WTC11 (cell line): ENCODE results near the gene KIF22. TPM values are rescaled to one million over a fixed set of nuclear protein-coding genes. Genes with fewer than 3 reads are reported as not detected.

ENCODE experiments used
- ATAC-seq: fragments of 200-7000 bp; cut with Tn5 transposase; 2 replicates; pipeline ENCODE4 v1.10.0; 2021; ENCODE audit warnings: mild to moderate bottlenecking, moderate library complexity
- CTCF ChIA-PET: fragments of 300-600 bp; sonication (Branson Sonifier 250); formaldehyde crosslinking; loops from one replicate; lab custom pipeline; 2021; ENCODE audit warnings: antibody characterized with exemption; lab: Charles Lee
- POLR2A ChIA-PET: fragments of 350-600 bp; sonication (Branson Sonifier 250); formaldehyde crosslinking; loops from one replicate; lab custom pipeline; 2021; ENCODE audit warnings: antibody characterized with exemption; lab: Charles Lee
- DNase-seq: peaks from one replicate; pipeline ENCODE4 v3.0.0; 2021; ENCODE audit warnings: low spot score
- H3K27ac Mint-ChIP-seq: 2 replicates; pipeline ENCODE4 v1.8.0; 2021; ENCODE audit warnings: mixed read lengths
- H3K27me3 Mint-ChIP-seq: 2 replicates; pipeline ENCODE4 v1.8.0; 2021; ENCODE audit warnings: low read depth, mild to moderate bottlenecking, moderate library complexity, mixed read lengths
- H3K36me3 Mint-ChIP-seq: 2 replicates; pipeline ENCODE4 v1.8.0; 2021; ENCODE audit warnings: mixed read lengths
- H3K4me1 Mint-ChIP-seq: 2 replicates; pipeline ENCODE4 v1.8.0; 2022; ENCODE audit warnings: mixed read lengths
- H3K4me3 Mint-ChIP-seq: 2 replicates; pipeline ENCODE4 v1.8.0; 2021; ENCODE audit warnings: mild to moderate bottlenecking, moderate library complexity, mixed read lengths
- H3K9me3 Mint-ChIP-seq: 2 replicates; pipeline ENCODE4 v1.8.0; 2021; ENCODE audit warnings: mixed read lengths
- ATF3 ChIP-seq: sonication (generic); formaldehyde crosslinking; conservative IDR thresholded peaks from 2 replicates; pipeline ENCODE4 v1.8.1; 2022; ENCODE audit warnings: mild to moderate bottlenecking, missing genetic modification reagents
- ATF6 ChIP-seq: sonication (generic); formaldehyde crosslinking; IDR thresholded peaks from 2 replicates; pipeline ENCODE4 v1.8.1; 2023; ENCODE audit warnings: mild to moderate bottlenecking, missing genetic modification reagents
- CTCF ChIP-seq: fragments of 200-600 bp; IDR thresholded peaks from 2 replicates; pipeline ENCODE4 v1.8.0; 2022; ENCODE audit warnings: antibody characterized with exemption
- E2F4 ChIP-seq: sonication (generic); formaldehyde crosslinking; IDR thresholded peaks from 2 replicates; pipeline ENCODE4 v1.8.1; 2022; ENCODE audit warnings: low read depth, mild to moderate bottlenecking, moderate library complexity, missing genetic modification reagents, borderline replicate concordance
- EMX1 ChIP-seq: fragments of 250-450 bp; sonication (Bioruptor Pico); IDR thresholded peaks from 2 replicates; pipeline ENCODE4 v1.8.0; 2021; ENCODE audit warnings: mild to moderate bottlenecking
- ETV6 ChIP-seq: sonication (generic); formaldehyde crosslinking; IDR thresholded peaks from 2 replicates; pipeline ENCODE4 v1.8.1; 2022; ENCODE audit warnings: mild to moderate bottlenecking, missing genetic modification reagents
- GABPB1 ChIP-seq: sonication (generic); formaldehyde crosslinking; IDR thresholded peaks from 2 replicates; pipeline ENCODE4 v1.8.1; 2023; ENCODE audit warnings: mild to moderate bottlenecking, missing genetic modification reagents
- HMGXB4 ChIP-seq: sonication (generic); formaldehyde crosslinking; IDR thresholded peaks from 2 replicates; pipeline ENCODE4 v1.8.1; 2023; ENCODE audit warnings: mild to moderate bottlenecking, moderate library complexity, missing genetic modification reagents
- MLX ChIP-seq: sonication (generic); formaldehyde crosslinking; IDR thresholded peaks from 2 replicates; pipeline ENCODE4 v1.8.1; 2023; ENCODE audit warnings: mild to moderate bottlenecking, missing genetic modification reagents, moderate library complexity
- MXD4 ChIP-seq: fragments of 250-450 bp; sonication (Bioruptor Pico); IDR thresholded peaks from 2 replicates; pipeline ENCODE4 v1.8.0; 2021; ENCODE audit warnings: mild to moderate bottlenecking, moderate library complexity, borderline replicate concordance
- NFATC4 ChIP-seq: fragments of 250-450 bp; sonication (Bioruptor Pico); IDR thresholded peaks from 2 replicates; pipeline ENCODE4 v1.9.0; 2021; ENCODE audit warnings: mild to moderate bottlenecking
- NFE2L1 ChIP-seq: sonication (generic); formaldehyde crosslinking; IDR thresholded peaks from 2 replicates; pipeline ENCODE4 v1.8.1; 2023; ENCODE audit warnings: missing genetic modification reagents
- PRDM15 ChIP-seq: sonication (generic); formaldehyde crosslinking; IDR thresholded peaks from 2 replicates; pipeline ENCODE4 v1.8.0; 2022; ENCODE audit warnings: missing genetic modification reagents
- TEAD1 ChIP-seq: sonication (generic); formaldehyde crosslinking; IDR thresholded peaks from 2 replicates; pipeline ENCODE4 v1.8.0; 2022; ENCODE audit warnings: mild to moderate bottlenecking, missing genetic modification reagents
- TEAD4 ChIP-seq: sonication (generic); formaldehyde crosslinking; IDR thresholded peaks from 2 replicates; pipeline ENCODE4 v1.8.0; 2022; ENCODE audit warnings: mild to moderate bottlenecking, missing genetic modification reagents
- USF1 ChIP-seq: sonication (generic); formaldehyde crosslinking; IDR thresholded peaks from 2 replicates; pipeline ENCODE4 v1.8.0; 2022; ENCODE audit warnings: mild to moderate bottlenecking, missing genetic modification reagents
- ZNF232 ChIP-seq: sonication (generic); formaldehyde crosslinking; IDR thresholded peaks from 2 replicates; pipeline ENCODE4 v1.8.0; 2022; ENCODE audit warnings: mild to moderate bottlenecking, missing genetic modification reagents
- ZNF263 ChIP-seq: sonication (generic); formaldehyde crosslinking; IDR thresholded peaks from 2 replicates; pipeline ENCODE4 v1.8.1; 2022; ENCODE audit warnings: low read depth, mild to moderate bottlenecking, moderate library complexity, missing genetic modification reagents
- total RNA-seq: library from RNA; stranded (reverse); gene quantifications from 3 replicates; pipeline ENCODE4 v1.2.3, GENCODE V29; 2021

Gene KIF22
- total RNA-seq, 1 experiment from 2014 or later, result 182 TPM

GRCh38 chr16:29766571-29766970 lies 24.0 kb upstream of the KIF22 start:
- Mint-ChIP-seq H3K4me1 (0 out of 2 replicates have a peak, but pooled peaks cover 2% of the 10 kb centered on the region), H3K9me3 (no peaks in the 10 kb centered on the region), H3K36me3 (no peaks in the 10 kb centered on the region), H3K27me3 (peaks cover 3% of the 10 kb centered on the region; the same call in 1 of the 2 replicates), H3K4me3 (no peak overlapping the region), H3K27ac (no peak overlapping the region)
- ATAC-seq (no peak), DNase-seq (no peak)
- POLR2A ChIA-PET, result interaction anchor here (0.7 kb wide), 1 partner anchor 64 kb away, joined by 3 read pairs; no protein-coding TSS in a partner anchor
- CTCF ChIA-PET, result interaction anchor here (2.5 to 2.6 kb wide), 2 partner anchors 18 to 24 kb away, joined by 9 read pairs; partner anchors contain the start of gene KIF22
- TF ChIP-seq ATF6 (CRISPR knock-in tag) (no peak), ZNF232 (CRISPR knock-in tag) (no peak), EMX1 (no peak), NFATC4 (no peak), HMGXB4 (no peak), ZNF263 (CRISPR knock-in tag) (no peak), CTCF (no peak), TEAD4 (no peak), MXD4 (CRISPR knock-in tag) (no peak), USF1 (CRISPR knock-in tag) (no peak), GABPB1 (CRISPR knock-in tag) (no peak)

- Mint-ChIP-seq H3K4me1 (peaks cover under 1% of the 10 kb centered on the region; the same call in 1 of the 2 replicates), H3K9me3 (no peaks in the 10 kb centered on the region), H3K27me3 (peaks cover 3% of the 10 kb centered on the region; the same call in 1 of the 2 replicates), H3K4me3 (no peak overlapping the region), H3K36me3 (no peaks in the 10 kb centered on the region), H3K27ac (no peak overlapping the region)
- POLR2A ChIA-PET, result interaction anchor here (0.7 kb wide), 1 partner anchor 63 kb away, joined by 3 read pairs; no protein-coding TSS in a partner anchor
- ATAC-seq (no peak), DNase-seq (no peak)
- CTCF ChIA-PET, result interaction anchor here (2.5 to 2.6 kb wide), 2 partner anchors 17 to 23 kb away, joined by 9 read pairs; partner anchors contain the start of gene KIF22
- TF ChIP-seq ETV6 (CRISPR knock-in tag) (no peak), E2F4 (no peak), MLX (no peak), MXD4 (CRISPR knock-in tag) (no peak), NFE2L1 (CRISPR knock-in tag) (no peak), ATF3 (no peak), GABPB1 (CRISPR knock-in tag) (no peak), PRDM15 (no peak), NFATC4 (no peak), TEAD1 (no peak)
Measured at GRCh38 chr16:29767062-29767461, 23.5 kb upstream of the KIF22 start.
